ENCODE results near the gene SCYGR2. TPM values are rescaled to one million over a fixed set of nuclear protein-coding genes. Genes with fewer than 3 reads are reported as not detected.

The SCYGR2 gene
- polyA plus RNA-seq, 5 donors = not detected

- DNase-seq = no peak
These were observed 14.0 kb downstream of the SCYGR2 start for GRCh38 chr2:227612546-227613271.

- DNase-seq = no peak
These were observed 14.6 kb downstream of the SCYGR2 start for GRCh38 chr2:227613272-227613660.

- DNase-seq = no peak
These were observed 15.6 kb downstream of the SCYGR2 start for GRCh38 chr2:227614246-227614645.

- DNase-seq = no peak
These were observed 16.0 kb downstream of the SCYGR2 start, which contains the start of gene SCYGR3 for GRCh38 chr2:227614740-227615139. SCYGR3 (minus strand) TSS chr2:227614840; CDS start chr2:227614840, 0 bp downstream.

- DNase-seq = no peak
These were observed 16.5 kb downstream of the SCYGR2 start for GRCh38 chr2:227615181-227615580.

GRCh38 chr2:227615906-227616305 is 17.2 kb downstream of the SCYGR2 start:
- DNase-seq = no peak

- DNase-seq = no peak
These were observed 17.9 kb downstream of the SCYGR2 start for GRCh38 chr2:227616631-227617030.

GRCh38 chr2:227617316-227618230 is 18.9 kb downstream of the SCYGR2 start, which contains the start of gene SCYGR4:
SCYGR4 (plus strand) TSS chr2:227617498; CDS start chr2:227617498, 0 bp downstream.
- no peak for DNase-seq

- no peak for DNase-seq
These were observed 24.5 kb downstream of the SCYGR2 start for GRCh38 chr2:227623226-227623625.

- DNase-seq = no peak
These were observed 26.7 kb downstream of the SCYGR2 start for GRCh38 chr2:227625420-227625819.

GRCh38 chr2:227626580-227627151 is 28.0 kb downstream of the SCYGR2 start:
- DNase-seq = no peak

- DNase-seq = no peak
These were observed 29.1 kb downstream of the SCYGR2 start for GRCh38 chr2:227627769-227628168.

GRCh38 chr2:227629435-227629834 is 30.7 kb downstream of the SCYGR2 start:
- no peak for DNase-seq

- no peak for DNase-seq
These were observed 31.6 kb downstream of the SCYGR2 start for GRCh38 chr2:227630322-227630721.

- no peak for DNase-seq
These were observed 34.1 kb downstream of the SCYGR2 start for GRCh38 chr2:227632827-227633226.

GRCh38 chr2:227634201-227634600 is 35.5 kb downstream of the SCYGR2 start:
- DNase-seq = no peak

- DNase-seq = no peak
These were observed 44.0 kb downstream of the SCYGR2 start for GRCh38 chr2:227642656-227643055.

- no peak for DNase-seq
These were observed 45.4 kb downstream of the SCYGR2 start for GRCh38 chr2:227643990-227644551.

All from right lung (tissue), 5 donors.